HG03520 (cell line): ENCODE data around the gene SMIM17.

ENCODE experiments used
- ATAC-seq: cut with Tn5 transposase; IDR thresholded peaks from one replicate; pipeline ENCODE4 v1.9.1; 2021; ENCODE audit warnings: mild to moderate bottlenecking, moderate library complexity; ENCODE audit not compliant: unreplicated experiment

Gene SMIM17

GRCh38 chr19:56642711-56643459, at the start of gene SMIM17:
Gene SMIM17 (plus strand): TSS chr19:56643159. CDS start chr19:56645668, 2,509 bp downstream.
- ATAC-seq, result no peak

GRCh38 chr19:56594446-56594782, 48.5 kb upstream of the SMIM17 start:
- ATAC-seq, result no peak

- peak; percentile 81 for ATAC-seq
Measured at GRCh38 chr19:56594783-56595547, 48.0 kb upstream of the SMIM17 start, which contains the start of gene ZNF71. Gene ZNF71 (plus strand): TSS chr19:56595302. CDS start chr19:56601559, 6,257 bp downstream.

- no peak for ATAC-seq
Measured at GRCh38 chr19:56595548-56595899, 47.4 kb upstream of the SMIM17 start.

GRCh38 chr19:56596676-56597075, 46.3 kb upstream of the SMIM17 start:
- no peak for ATAC-seq

GRCh38 chr19:56597696-56598095, 45.3 kb upstream of the SMIM17 start:
- no peak for ATAC-seq

- ATAC-seq, result no peak
Measured at GRCh38 chr19:56601375-56601774, 41.6 kb upstream of the SMIM17 start.

GRCh38 chr19:56603829-56604228, 39.1 kb upstream of the SMIM17 start:
- ATAC-seq, result no peak

- ATAC-seq, result no peak
Measured at GRCh38 chr19:56608274-56608964, 34.5 kb upstream of the SMIM17 start.

- no peak for ATAC-seq
Measured at GRCh38 chr19:56611288-56611687, 31.7 kb upstream of the SMIM17 start.

- no peak for ATAC-seq
Measured at GRCh38 chr19:56612737-56613136, 30.2 kb upstream of the SMIM17 start.

GRCh38 chr19:56613639-56614038, 29.3 kb upstream of the SMIM17 start:
- no peak for ATAC-seq

GRCh38 chr19:56617531-56617930, 25.4 kb upstream of the SMIM17 start:
- no peak for ATAC-seq

GRCh38 chr19:56619121-56619520, 23.8 kb upstream of the SMIM17 start:
- ATAC-seq, result no peak

GRCh38 chr19:56622374-56622773, 20.6 kb upstream of the SMIM17 start:
- no peak for ATAC-seq

- no peak for ATAC-seq
Measured at GRCh38 chr19:56623006-56623405, 20.0 kb upstream of the SMIM17 start.

GRCh38 chr19:56625708-56626107, 17.3 kb upstream of the SMIM17 start:
- no peak for ATAC-seq

GRCh38 chr19:56633021-56633420, 9.9 kb upstream of the SMIM17 start:
- no peak for ATAC-seq

GRCh38 chr19:56637976-56638555, 4.9 kb upstream of the SMIM17 start:
- no peak for ATAC-seq

GRCh38 chr19:56639217-56639616, 3.7 kb upstream of the SMIM17 start:
- ATAC-seq, result no peak

- ATAC-seq, result no peak
Measured at GRCh38 chr19:56643460-56643955, 549 bp downstream of the SMIM17 start.
